Measurements from ENCODE around the gene PDE8A.

Gene PDE8A

GRCh38 chr15:85034276-85034675 lies 52.6 kb downstream of the PDE8A start:
- no peak for DNase-seq (ENCODE audit: low read depth)

GRCh38 chr15:85035980-85036379 lies 54.3 kb downstream of the PDE8A start:
- no peak for DNase-seq (ENCODE audit: low read depth)

- DNase-seq (ENCODE audit: low read depth): no peak
These were observed 55.1 kb downstream of the PDE8A start for GRCh38 chr15:85036716-85037115.

GRCh38 chr15:85037641-85038040 lies 56.0 kb downstream of the PDE8A start:
- DNase-seq (ENCODE audit: low read depth): no peak

GRCh38 chr15:85041230-85041629 lies 59.6 kb downstream of the PDE8A start:
- DNase-seq (ENCODE audit: low read depth): no peak

GRCh38 chr15:85044251-85044853 lies 62.7 kb downstream of the PDE8A start:
- DNase-seq (ENCODE audit: low read depth): no peak

GRCh38 chr15:85044894-85045293 lies 63.2 kb downstream of the PDE8A start:
- no peak for DNase-seq (ENCODE audit: low read depth)

GRCh38 chr15:85045615-85046014 lies 64.0 kb downstream of the PDE8A start:
- DNase-seq (ENCODE audit: low read depth): no peak

GRCh38 chr15:85047271-85047948 lies 65.8 kb downstream of the PDE8A start:
- no peak for DNase-seq (ENCODE audit: low read depth)

- no peak for DNase-seq (ENCODE audit: low read depth)
These were observed 66.8 kb downstream of the PDE8A start for GRCh38 chr15:85048430-85048829.

GRCh38 chr15:85049805-85050204 lies 68.1 kb downstream of the PDE8A start:
- DNase-seq (ENCODE audit: low read depth): no peak

GRCh38 chr15:85059734-85060133 lies 78.1 kb downstream of the PDE8A start:
- DNase-seq (ENCODE audit: low read depth): no peak

- no peak for DNase-seq (ENCODE audit: low read depth)
These were observed 80.9 kb downstream of the PDE8A start for GRCh38 chr15:85062560-85062959.

- no peak for DNase-seq (ENCODE audit: low read depth)
These were observed 81.4 kb downstream of the PDE8A start for GRCh38 chr15:85063088-85063487.

GRCh38 chr15:85063522-85064079 lies 81.9 kb downstream of the PDE8A start:
- no peak for DNase-seq (ENCODE audit: low read depth)

GRCh38 chr15:85064710-85065109 lies 83.1 kb downstream of the PDE8A start:
- DNase-seq (ENCODE audit: low read depth): no peak

- no peak for DNase-seq (ENCODE audit: low read depth)
These were observed 89.4 kb downstream of the PDE8A start for GRCh38 chr15:85071061-85071460.

GRCh38 chr15:85071504-85071903 lies 89.8 kb downstream of the PDE8A start:
- no peak for DNase-seq (ENCODE audit: low read depth)

- no peak for DNase-seq (ENCODE audit: low read depth)
These were observed 91.3 kb downstream of the PDE8A start for GRCh38 chr15:85072917-85073316.

- DNase-seq (ENCODE audit: low read depth): no peak
These were observed 92.0 kb downstream of the PDE8A start for GRCh38 chr15:85073556-85074194.

GRCh38 chr15:85086855-85087254 lies 105.2 kb downstream of the PDE8A start:
- no peak for DNase-seq (ENCODE audit: low read depth)

- DNase-seq (ENCODE audit: low read depth): no peak
These were observed 106.6 kb downstream of the PDE8A start for GRCh38 chr15:85088300-85088699.

GRCh38 chr15:85089929-85090597 lies 108.4 kb downstream of the PDE8A start:
- DNase-seq (ENCODE audit: low read depth): no peak
